DMS153 treated with DMSO at 0.1 percent for 48 hours (cell line): ENCODE measurements around the gene PPP6R2.

Experiments
- DNase-seq: peaks from one replicate; lab custom pipeline; 2025; ENCODE audit not compliant: unreplicated experiment; lab: John Stamatoyannopoulos, UW

The PPP6R2 gene

GRCh38 chr22:50443801-50444625 is 100.9 kb downstream of the PPP6R2 start:
- no peak for DNase-seq

DNA sequence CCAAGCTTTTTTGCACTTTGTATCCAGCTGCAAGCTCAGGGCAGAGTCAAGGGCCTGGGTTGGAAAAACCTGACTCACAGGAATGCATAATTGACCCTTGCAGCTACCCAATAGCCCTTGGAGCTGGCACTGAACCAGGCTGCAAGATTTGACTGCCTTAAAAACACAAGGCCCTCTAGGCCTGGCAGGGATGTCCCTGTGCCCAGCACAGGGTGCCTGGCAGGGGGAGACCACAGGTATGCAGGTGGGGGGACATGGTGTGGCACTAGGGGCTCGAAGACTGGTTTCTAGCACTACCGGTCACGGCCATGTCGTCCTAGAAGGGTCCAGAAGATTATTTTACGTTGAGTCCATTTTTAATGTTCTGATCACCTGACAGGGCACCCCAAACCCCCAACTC is 101.5 kb downstream of the PPP6R2 start:
- no peak for DNase-seq

DNA sequence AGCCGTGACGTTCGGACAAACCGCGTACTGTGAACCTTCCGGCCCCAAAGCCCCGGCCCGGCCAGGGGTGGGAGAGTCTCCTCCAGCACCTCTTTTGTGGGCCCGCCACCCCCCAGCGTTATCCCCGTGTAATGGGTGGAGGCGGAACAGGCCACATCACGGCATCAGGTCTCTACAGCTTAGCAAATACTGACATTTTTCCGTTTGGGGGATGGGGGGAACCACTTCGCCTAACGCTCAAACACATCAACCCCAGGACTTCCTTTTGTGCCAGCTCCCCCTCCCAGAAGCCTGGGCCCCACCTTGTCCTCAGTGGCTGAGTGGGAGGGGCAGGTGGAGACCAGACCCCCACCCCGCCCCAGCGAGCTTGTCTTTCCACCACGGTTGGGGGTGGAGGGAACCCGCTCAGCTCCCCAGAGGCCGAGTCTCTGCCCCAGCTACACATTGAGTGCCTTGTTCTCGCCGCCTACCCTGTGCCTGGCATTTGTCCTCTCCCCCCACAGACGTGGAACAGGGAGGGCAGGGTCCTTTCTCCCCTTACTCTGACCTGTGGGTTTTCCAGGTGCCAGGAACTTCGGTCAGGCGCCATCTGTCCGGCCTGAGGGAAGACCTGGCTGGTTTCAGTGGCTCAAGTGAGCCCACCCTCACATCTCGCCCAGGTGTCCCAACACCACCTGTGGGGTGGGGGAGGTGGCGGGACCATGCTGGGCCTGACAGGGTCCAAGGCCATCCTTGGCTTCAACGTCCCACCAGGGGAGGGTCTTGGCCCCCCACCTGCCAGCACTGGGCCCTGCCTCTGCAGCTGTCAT is 102.1 kb downstream of the PPP6R2 start:
- no peak for DNase-seq

GRCh38 chr22:50445880-50446707 is 103.0 kb downstream of the PPP6R2 start:
- no peak for DNase-seq

DNA sequence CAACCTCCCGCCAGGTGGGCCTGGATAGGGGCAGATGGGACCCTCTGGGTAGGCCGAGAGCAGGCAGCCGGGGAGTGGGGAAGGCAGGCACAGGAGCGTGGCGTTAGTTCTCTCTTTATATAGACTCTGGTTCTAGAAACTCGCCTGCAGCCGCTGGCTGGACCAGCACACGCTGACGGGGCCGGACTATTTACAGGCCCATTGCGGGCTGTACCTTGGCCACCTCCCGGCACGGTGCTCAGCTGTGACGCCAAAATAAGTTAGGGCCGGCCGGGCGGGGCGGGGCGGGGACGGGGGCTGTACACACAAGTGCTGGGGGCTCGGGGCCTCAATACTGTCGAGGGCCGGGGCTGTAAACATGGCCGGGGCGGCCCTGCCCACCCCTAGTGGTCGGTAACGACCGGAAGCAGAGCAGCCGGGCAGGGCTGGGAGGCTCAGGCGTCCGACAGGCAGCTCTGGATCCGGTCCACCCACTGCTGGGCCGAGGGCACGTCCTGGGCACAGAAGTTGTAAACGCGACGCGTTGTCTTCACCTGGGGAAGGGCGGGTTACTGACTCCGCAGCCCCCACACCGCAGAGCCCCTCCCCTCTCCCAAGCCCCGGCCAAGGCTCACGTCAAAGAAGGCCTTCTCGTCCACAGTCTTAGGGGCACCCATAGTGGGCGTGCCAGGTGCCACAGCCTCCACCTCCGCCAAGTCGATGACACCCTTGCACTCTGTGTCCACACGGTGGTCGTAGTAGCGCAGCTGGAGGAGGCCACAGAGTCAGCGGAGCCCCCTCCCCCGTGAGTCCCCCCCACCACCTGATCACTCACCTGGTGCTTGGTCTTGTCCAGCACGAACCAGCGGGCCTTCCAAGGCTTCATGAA is 103.8 kb downstream of the PPP6R2 start:
- DNase-seq, result no peak

GRCh38 chr22:50447576-50448551 is 104.7 kb downstream of the PPP6R2 start:
- no peak for DNase-seq

GRCh38 chr22:50452649-50453048 is 109.5 kb downstream of the PPP6R2 start:
- no peak for DNase-seq

- no peak for DNase-seq
Measured at GRCh38 chr22:50454556-50455075, 111.5 kb downstream of the PPP6R2 start.

DNA sequence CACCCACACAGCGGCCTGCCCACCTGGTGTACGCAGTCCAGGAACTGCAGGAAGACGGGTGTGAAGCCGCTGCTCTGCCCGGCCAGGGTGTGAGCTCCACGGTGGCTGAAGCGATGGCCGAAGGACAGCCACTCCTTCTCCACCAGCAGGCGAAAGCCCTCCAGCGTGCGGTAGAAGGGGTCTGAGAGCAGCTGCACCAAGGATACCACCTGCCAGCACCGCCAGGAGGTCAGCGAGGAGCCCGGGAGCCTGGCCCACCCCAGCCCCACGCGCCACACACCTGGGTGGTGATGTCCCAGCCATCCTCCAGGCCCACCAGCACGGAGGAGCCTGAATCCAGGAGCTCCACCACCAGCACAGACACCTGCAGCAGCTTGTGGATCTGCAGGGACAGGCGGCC is 112.1 kb downstream of the PPP6R2 start:
- DNase-seq, result no peak

GRCh38 chr22:50456026-50456425 is 112.9 kb downstream of the PPP6R2 start:
- DNase-seq, result no peak

DNA sequence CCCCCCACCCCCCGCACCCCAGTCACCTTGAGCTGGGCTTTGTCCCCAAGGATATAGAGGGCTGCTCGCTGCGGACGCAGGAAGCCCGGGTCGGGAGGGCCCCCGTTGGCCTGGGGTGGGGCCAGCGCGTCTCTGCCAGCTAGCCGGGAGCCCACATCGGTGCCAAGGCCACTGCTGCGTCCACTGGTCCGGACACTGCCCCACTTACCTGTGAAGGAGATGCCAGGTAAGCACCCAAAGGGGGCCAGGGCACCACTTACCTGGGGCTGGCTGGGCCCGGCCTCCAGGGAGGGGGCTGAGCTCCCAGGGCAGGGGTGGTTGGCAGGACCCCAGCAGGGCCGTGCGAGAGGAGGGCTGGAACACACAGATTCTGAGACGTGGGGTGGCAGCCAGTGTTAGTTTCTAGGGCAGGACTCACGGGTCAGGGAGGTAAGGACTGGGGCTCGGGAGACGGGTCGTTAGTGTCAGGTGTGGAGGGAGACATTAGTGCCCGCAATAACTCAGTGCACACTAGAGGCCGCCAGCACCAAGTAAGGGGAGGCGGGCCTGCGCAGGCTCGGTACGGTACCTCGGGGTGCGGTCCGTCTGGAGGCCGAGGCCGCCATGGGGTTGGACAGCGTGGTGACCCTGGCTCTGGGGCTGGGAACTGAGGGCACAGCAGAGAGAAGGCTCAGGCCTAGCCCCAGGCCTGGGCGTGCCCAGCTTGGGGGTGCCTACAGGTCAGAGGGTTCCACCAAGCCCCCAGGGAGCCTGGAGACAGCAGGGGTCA is 113.5 kb downstream of the PPP6R2 start:
- no peak for DNase-seq

DNA sequence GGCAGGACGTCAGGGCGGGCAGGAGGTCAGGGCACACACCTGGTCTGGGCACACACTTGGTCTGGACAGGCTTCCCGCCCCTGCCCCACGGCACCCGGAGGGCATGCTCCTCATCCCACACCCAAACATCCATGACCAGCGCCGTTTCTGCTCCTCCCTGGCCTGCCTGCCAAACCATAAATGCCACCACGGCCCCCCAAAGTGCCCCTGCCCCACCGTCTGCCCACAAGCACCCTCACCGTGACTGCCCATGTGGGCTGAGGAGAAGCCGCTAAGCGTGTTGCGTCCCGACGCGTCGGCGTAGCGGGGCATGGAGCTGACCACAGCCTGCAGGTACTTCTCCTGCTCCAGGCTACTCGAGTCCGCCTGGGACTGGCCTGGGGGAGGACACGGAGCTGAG is 115.9 kb downstream of the PPP6R2 start:
- DNase-seq, result no peak

DNA sequence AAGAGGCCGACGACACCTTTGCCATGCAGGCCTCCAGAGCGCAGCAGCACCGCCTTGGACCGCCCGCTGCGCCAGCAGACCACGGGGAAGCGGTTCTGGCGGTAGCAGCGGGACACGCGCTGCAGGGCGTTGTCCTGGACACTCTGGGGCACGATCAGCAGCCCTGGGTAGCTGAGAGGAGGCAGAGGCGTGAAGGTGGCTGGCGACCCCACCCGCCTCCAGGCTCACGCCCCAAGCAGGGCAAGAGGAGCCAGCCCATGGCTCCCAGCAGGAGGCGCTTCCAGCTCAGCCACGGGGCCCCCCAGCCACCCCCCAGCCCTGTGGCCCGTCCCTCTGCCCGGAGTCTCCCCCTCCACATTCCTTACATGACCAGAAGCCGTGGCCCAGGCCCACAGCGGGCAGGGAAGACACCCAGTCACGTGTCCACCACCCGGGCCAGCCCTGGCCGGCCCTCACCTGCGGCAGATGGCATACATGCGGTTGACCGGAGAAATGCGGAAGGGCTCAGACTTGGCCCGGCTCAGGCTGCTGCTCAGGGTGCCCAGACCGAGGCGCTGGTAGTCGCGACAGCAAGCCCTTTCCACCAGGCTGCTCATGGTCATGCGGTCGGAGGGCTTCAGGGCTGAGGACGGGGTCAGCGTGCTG is 116.5 kb downstream of the PPP6R2 start:
- no peak for DNase-seq

- DNase-seq, result no peak
Measured at GRCh38 chr22:50460938-50461337, 117.8 kb downstream of the PPP6R2 start.

DNA sequence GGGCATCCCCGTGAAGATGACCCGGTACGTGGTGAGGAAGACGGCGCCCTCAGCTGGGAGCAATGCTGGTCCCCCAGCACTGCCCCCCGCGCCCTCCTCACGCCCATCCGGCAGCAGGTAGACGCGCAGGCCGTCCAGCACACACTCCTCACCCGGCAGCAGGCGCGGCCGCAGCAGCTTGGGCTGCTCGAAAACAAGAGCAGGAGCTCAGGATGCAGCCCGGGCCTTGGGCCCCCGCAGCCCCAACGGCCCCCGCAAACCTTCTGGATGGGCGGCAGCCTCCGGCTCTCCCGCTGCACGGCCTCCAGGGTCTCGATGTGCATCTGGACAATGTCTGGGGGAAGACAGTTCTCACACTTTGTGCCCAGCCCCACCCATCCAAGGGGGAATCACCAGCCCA is 118.4 kb downstream of the PPP6R2 start:
- no peak for DNase-seq

DNA sequence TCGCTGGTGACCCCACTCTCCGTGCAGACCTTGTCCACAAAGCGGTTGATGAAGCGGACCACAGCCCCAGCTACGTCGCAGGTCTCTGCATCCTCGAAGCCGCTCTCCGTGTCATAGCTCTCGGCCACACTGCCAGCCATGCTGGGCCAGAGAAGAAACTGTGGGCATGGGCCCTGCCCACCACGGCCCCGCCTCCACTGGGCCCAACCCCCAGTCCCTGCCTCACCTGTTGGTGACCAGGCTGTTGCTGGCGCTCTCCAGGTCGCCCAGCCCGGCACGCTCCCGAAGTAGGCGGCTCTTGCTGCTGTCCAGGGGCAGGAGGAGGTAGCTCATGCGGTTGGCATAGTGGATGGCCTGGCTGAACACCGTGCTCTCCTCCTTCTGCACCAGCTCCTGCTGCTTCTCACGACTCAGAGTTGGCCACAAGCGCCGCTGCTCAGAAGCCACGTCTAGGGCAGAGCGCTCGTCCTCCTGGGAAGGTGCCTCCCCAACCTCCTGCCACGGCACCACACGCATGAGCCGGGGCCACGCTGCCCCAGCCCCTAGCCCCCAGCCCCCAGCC is 118.9 kb downstream of the PPP6R2 start:
- DNase-seq, result no peak

GRCh38 chr22:50463188-50463900 is 120.2 kb downstream of the PPP6R2 start:
- no peak for DNase-seq
